ENCODE data around the gene PLD1. TPM values are rescaled to one million over a fixed set of nuclear protein-coding genes. Genes with fewer than 3 reads are reported as not detected.
A peak's percentile ranks its signal among the peaks of the same experiment; 100 is the strongest.

Gene PLD1
- total RNA-seq, 1 experiment from 2014 or later = 5.3 TPM

GRCh38 chr3:171829841-171830517, 19.7 kb upstream of the PLD1 start:
- no peaks in the 10 kb centered on the region for H3K9me3 Mint-ChIP-seq (ENCODE audit: unreplicated experiment)
- BruUV-seq (replicated peaks) = no TSS peak
- CTCF ChIA-PET = interaction anchor here (0.5 to 2.8 kb wide), 11 partner anchors 8 to 512 kb away, joined by 3 to 22 read pairs (median 5); no protein-coding TSS in a partner anchor

DNA sequence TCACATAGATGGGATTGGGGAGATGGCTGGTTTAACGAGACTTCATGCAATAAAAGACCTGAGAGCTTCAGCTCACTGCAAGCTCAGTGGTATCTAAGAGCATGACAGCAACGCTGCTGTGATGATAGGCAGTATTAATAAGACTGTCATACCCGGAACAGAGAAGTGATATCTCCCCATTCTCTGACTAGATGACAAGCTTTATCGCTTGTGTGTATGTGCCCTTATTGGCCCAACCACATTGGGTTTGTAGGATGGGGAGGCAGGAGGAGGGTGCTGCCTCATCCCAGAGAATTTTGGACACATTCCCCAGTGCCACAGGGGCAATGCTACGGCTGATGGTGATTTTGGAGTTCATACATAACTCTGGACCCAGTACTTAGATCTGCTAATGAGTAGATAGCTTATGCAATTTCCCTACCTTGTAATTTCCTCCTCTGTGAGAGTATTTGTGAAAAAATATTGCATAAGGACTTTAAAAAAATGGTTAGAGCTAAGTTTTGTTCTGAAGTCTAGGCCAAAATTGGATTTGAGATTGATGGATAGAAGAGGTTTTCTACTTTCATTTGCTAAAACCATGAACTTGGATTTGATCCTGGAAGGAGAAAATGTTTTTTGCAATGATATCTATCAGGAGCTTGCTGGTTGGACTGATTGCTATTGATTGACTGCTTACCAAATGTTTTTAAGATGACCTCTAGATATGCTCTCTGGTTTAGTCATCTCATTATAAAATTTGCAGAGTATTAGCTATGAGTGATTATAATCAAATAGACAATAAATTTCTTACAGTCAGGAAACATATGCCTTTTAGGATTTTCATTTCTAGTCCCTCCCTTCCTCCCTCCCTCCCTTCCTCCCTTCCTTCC, 18.9 kb upstream of the PLD1 start:
- CTCF ChIA-PET = interaction anchor here (0.5 to 2.8 kb wide), 8 partner anchors 18 to 264 kb away, joined by 3 to 22 read pairs (median 6); no protein-coding TSS in a partner anchor
- Histone ChIP-seq H3K9me3 (no peaks in the 10 kb centered on the region), H3K36me3 (ENCODE audit: control insufficient read depth, insufficient read depth, low read length) (no peaks in the 10 kb centered on the region), H3K4me1 (peaks cover 8% of the 10 kb centered on the region; the same call in 1 of the 2 replicates), H3K4me3 (ENCODE audit: low read depth, low read length) (no peak overlapping the region), H3K27me3 (replicated peaks; ENCODE audit: control insufficient read depth, insufficient read depth, low read length) (no peaks in the 10 kb centered on the region)
- no peaks in the 10 kb centered on the region for H3K27me3 Mint-ChIP-seq (ENCODE audit: insufficient read depth, unreplicated experiment)
- no peaks in the 10 kb centered on the region for H3K36me3 Mint-ChIP-seq (ENCODE audit: insufficient read depth, unreplicated experiment)
- peaks cover 6% of the 10 kb centered on the region for H3K4me1 Mint-ChIP-seq (ENCODE audit: low read depth, unreplicated experiment)
- POLR2A ChIA-PET = interaction anchor here (0.6 kb wide), 1 partner anchor 19 kb away, joined by 7 read pairs; the partner anchor contains the start of gene PLD1
- H3K4me3 Mint-ChIP-seq (ENCODE audit: unreplicated experiment) = no peak overlapping the region
- intact Hi-C loops (cut with micrococcal nuclease; ENCODE audit: unreplicated experiment) = no loop called here
- no peak for TF ChIP-seq CTCF (IDR thresholded peaks at IDR 0.05; ENCODE audit: insufficient read depth in 1 of 2, low read depth in 1 of 2, low read length in 1 of 2, severe bottlenecking in 1 of 2, unreplicated experiment in 1 of 2)
- H3K27ac Mint-ChIP-seq (ENCODE audit: unreplicated experiment) = no peak overlapping the region
- BruUV-seq (replicated peaks) = no TSS peak
- no peaks in the 10 kb centered on the region for H3K9me3 Mint-ChIP-seq (ENCODE audit: unreplicated experiment)
- DNase-seq = no peak

More at GRCh38 chr3:171829841-171830517, 19.7 kb upstream of the PLD1 start:
- no peaks in the 10 kb centered on the region for H3K36me3 ChIP-seq (ENCODE audit: control insufficient read depth, insufficient read depth, low read length)
- H3K36me3 Mint-ChIP-seq (ENCODE audit: insufficient read depth, unreplicated experiment) = no peaks in the 10 kb centered on the region
- no peaks in the 10 kb centered on the region for H3K27me3 Mint-ChIP-seq (ENCODE audit: insufficient read depth, unreplicated experiment)
- H3K4me1 Mint-ChIP-seq (ENCODE audit: low read depth, unreplicated experiment) = peaks cover 5% of the 10 kb centered on the region
- intact Hi-C loops (cut with micrococcal nuclease; ENCODE audit: unreplicated experiment) = loop anchor here (1.0 to 5.0 kb wide), 5 partner anchors 19 to 868 kb away; no protein-coding TSS in a partner anchor
- no peak overlapping the region for H3K27ac Mint-ChIP-seq (ENCODE audit: unreplicated experiment)
- no peaks in the 10 kb centered on the region for H3K27me3 ChIP-seq (replicated peaks; ENCODE audit: control insufficient read depth, insufficient read depth, low read length)
- no peaks in the 10 kb centered on the region for H3K9me3 ChIP-seq
- peak; percentile 80 to 81 for DNase-seq
- POLR2A ChIA-PET = interaction anchor here (0.7 kb wide), 1 partner anchor 20 kb away, joined by 4 read pairs; the partner anchor contains the start of gene PLD1
- H3K4me1 ChIP-seq = peaks cover 12% of the 10 kb centered on the region; the same call in 1 of the 2 replicates
- peak; percentile 64 to 87 for TF ChIP-seq CTCF (IDR thresholded peaks at IDR 0.05; ENCODE audit: insufficient read depth in 1 of 2, low read depth in 1 of 2, low read length in 1 of 2, severe bottlenecking in 1 of 2, unreplicated experiment in 1 of 2)
- H3K4me3 Mint-ChIP-seq (ENCODE audit: unreplicated experiment) = no peak overlapping the region
- H3K4me3 ChIP-seq (ENCODE audit: low read depth, low read length) = no peak overlapping the region

- Mint-ChIP-seq H3K4me1 (ENCODE audit: low read depth, unreplicated experiment) (peaks cover 6% of the 10 kb centered on the region), H3K9me3 (ENCODE audit: unreplicated experiment) (no peaks in the 10 kb centered on the region), H3K4me3 (ENCODE audit: unreplicated experiment) (no peak overlapping the region), H3K27ac (ENCODE audit: unreplicated experiment) (no peak overlapping the region), H3K36me3 (ENCODE audit: insufficient read depth, unreplicated experiment) (no peaks in the 10 kb centered on the region), H3K27me3 (ENCODE audit: insufficient read depth, unreplicated experiment) (no peaks in the 10 kb centered on the region)
- intact Hi-C loops (cut with micrococcal nuclease; ENCODE audit: unreplicated experiment) = no loop called here
- CTCF ChIA-PET = no interaction called here
- Histone ChIP-seq H3K36me3 (ENCODE audit: control insufficient read depth, insufficient read depth, low read length) (no peaks in the 10 kb centered on the region), H3K9me3 (no peaks in the 10 kb centered on the region), H3K27me3 (replicated peaks; ENCODE audit: control insufficient read depth, insufficient read depth, low read length) (no peaks in the 10 kb centered on the region), H3K4me3 (ENCODE audit: low read depth, low read length) (no peak overlapping the region), H3K4me1 (peaks cover 5% of the 10 kb centered on the region; the same call in 1 of the 2 replicates)
- TF ChIP-seq CTCF (IDR thresholded peaks at IDR 0.05; ENCODE audit: insufficient read depth in 1 of 2, low read depth in 1 of 2, low read length in 1 of 2, severe bottlenecking in 1 of 2, unreplicated experiment in 1 of 2) = no peak
- no TSS peak for BruUV-seq (replicated peaks)
- no peak for DNase-seq
- POLR2A ChIA-PET = interaction anchor here (0.6 kb wide), 1 partner anchor 267 kb away, joined by 3 read pairs; no protein-coding TSS in a partner anchor
These were observed 17.7 kb upstream of the PLD1 start for GRCh38 chr3:171827836-171828458.

All from Caco-2 (cell line).